ENCODE data around the gene RDH12.

GRCh38 chr14:67674139-67674479 is 27.6 kb upstream of the RDH12 start:
- TF ChIP-seq CTCF (conservative IDR thresholded peaks at IDR 0.05 in 1 of 2, IDR thresholded peaks at IDR 0.05 in 1 of 2; ENCODE audit: low read depth in 1 of 2, low read length in 2 of 2) (peak in 1 of 2 donors; percentile 21), EZH2 (IDR thresholded peaks at IDR 0.05; ENCODE audit: low read length, missing control alignments) (no peak)
